ENCODE results near the gene IGF1R. TPM values are rescaled to one million over a fixed set of nuclear protein-coding genes. Genes with fewer than 3 reads are reported as not detected.

The IGF1R gene
- total RNA-seq, 6 donors from 2014 or later, result 31.0 to 142 (median 63.8) TPM

- 78 to 81% methylated on average over 5 of the region's 5 CpGs for WGBS, 2 donors
- no peaks in the 10 kb centered on the region for H3K36me3 ChIP-seq
Observed at GRCh38 chr15:98719137-98719740, 70.9 kb downstream of the IGF1R start.

GRCh38 chr15:98720031-98720430, 71.7 kb downstream of the IGF1R start:
- DNase-seq, result no peak

More at GRCh38 chr15:98719137-98719740, 70.9 kb downstream of the IGF1R start:
- no peak for TF ChIP-seq POLR2AphosphoS5 (IDR thresholded peaks at IDR 0.05)
- no peak for TF ChIP-seq EP300 (IDR thresholded peaks at IDR 0.05)
- no peak for TF ChIP-seq CTCF (IDR thresholded peaks at IDR 0.05)
- TF ChIP-seq POLR2A (IDR thresholded peaks at IDR 0.05), result no peak
- ATAC-seq (ENCODE audit: low FRiP score in 2 of 2) (no peak), DNase-seq (no peak)
- Histone ChIP-seq H3K4me3 (no peak overlapping the region), H3K4me1 (peaks cover 24 to 69% (median 45%) of the 10 kb centered on the region in 4 donors), H3K9me3 (no peaks in the 10 kb centered on the region), H3K27ac (peak overlapping the region in 1 of 4 donors; percentile 28), H3K27me3 (no peaks in the 10 kb centered on the region)

GRCh38 chr15:98720577-98721565, 72.5 kb downstream of the IGF1R start:
- no peaks in the 10 kb centered on the region for H3K36me3 ChIP-seq

More at GRCh38 chr15:98720031-98720430, 71.7 kb downstream of the IGF1R start:
- TF ChIP-seq POLR2A (IDR thresholded peaks at IDR 0.05), result no peak
- TF ChIP-seq POLR2AphosphoS5 (IDR thresholded peaks at IDR 0.05), result no peak
- no peak for TF ChIP-seq EP300 (IDR thresholded peaks at IDR 0.05)
- no peak for TF ChIP-seq CTCF (IDR thresholded peaks at IDR 0.05)
- Histone ChIP-seq H3K4me3 (no peak overlapping the region), H3K36me3 (no peaks in the 10 kb centered on the region), H3K27me3 (no peaks in the 10 kb centered on the region), H3K9me3 (no peaks in the 10 kb centered on the region), H3K27ac (no peak overlapping the region), H3K4me1 (peaks cover 20 to 61% (median 41%) of the 10 kb centered on the region in 4 donors)
- ATAC-seq (ENCODE audit: low FRiP score in 2 of 2), result no peak
- WGBS, 2 donors, result 91 to 96% methylated on average over 6 of the region's 6 CpGs

GRCh38 chr15:98722209-98722608, 73.9 kb downstream of the IGF1R start:
- TF ChIP-seq POLR2A (IDR thresholded peaks at IDR 0.05) (no peak), EP300 (IDR thresholded peaks at IDR 0.05) (no peak), CTCF (IDR thresholded peaks at IDR 0.05) (no peak), POLR2AphosphoS5 (IDR thresholded peaks at IDR 0.05) (no peak)
- Histone ChIP-seq H3K4me1 (peaks cover 21 to 49% (median 36%) of the 10 kb centered on the region in 4 donors), H3K4me3 (no peak overlapping the region), H3K9me3 (no peaks in the 10 kb centered on the region), H3K36me3 (no peaks in the 10 kb centered on the region), H3K27ac (no peak overlapping the region), H3K27me3 (no peaks in the 10 kb centered on the region)
- ATAC-seq (ENCODE audit: low FRiP score in 2 of 2), result no peak
- WGBS, 2 donors, result 74 to 78% methylated on average over 8 of the region's 8 CpGs
- DNase-seq, result no peak

More at GRCh38 chr15:98720577-98721565, 72.5 kb downstream of the IGF1R start:
- Histone ChIP-seq H3K27ac (no peak overlapping the region), H3K27me3 (no peaks in the 10 kb centered on the region), H3K9me3 (no peaks in the 10 kb centered on the region), H3K4me3 (no peak overlapping the region), H3K4me1 (peaks cover 16 to 53% (median 39%) of the 10 kb centered on the region in 4 donors)
- DNase-seq (no peak), ATAC-seq (ENCODE audit: low FRiP score in 2 of 2) (no peak)
- WGBS, 2 donors, result 84 to 93% methylated on average over 11 of the region's 11 CpGs
- TF ChIP-seq EP300 (IDR thresholded peaks at IDR 0.05), result no peak
- TF ChIP-seq CTCF (IDR thresholded peaks at IDR 0.05), result no peak
- TF ChIP-seq POLR2AphosphoS5 (IDR thresholded peaks at IDR 0.05), result no peak
- TF ChIP-seq POLR2A (IDR thresholded peaks at IDR 0.05), result no peak
